Trophoblast cell (in vitro differentiated cells and primary cell): Measurements from ENCODE around the gene SHROOM4.

Experiments used
- DNase-seq, 2 donors: peaks; one replicate each; pipeline ENCODE4 v3.0.0-alpha.2; 2016
- H2AFZ ChIP-seq: 2 replicates; pipeline ENCODE4 v1.6.1; 2013; ENCODE audit warnings: low read length, moderate library complexity, mild to moderate bottlenecking; ENCODE audit not compliant: insufficient read depth, poor library complexity
- H2AK5ac ChIP-seq: 2 replicates; pipeline ENCODE4 v1.6.1; 2013; ENCODE audit warnings: mild to moderate bottlenecking, low read length
- H2BK120ac ChIP-seq: 2 replicates; pipeline ENCODE4 v1.6.1; 2013; ENCODE audit warnings: low read length, mild to moderate bottlenecking, moderate library complexity; ENCODE audit not compliant: insufficient read depth, poor library complexity
- H2BK12ac ChIP-seq: 2 replicates; pipeline ENCODE4 v1.6.1; 2013; ENCODE audit warnings: mild to moderate bottlenecking, low read length, moderate library complexity
- H2BK5ac ChIP-seq: 2 replicates; pipeline ENCODE4 v1.6.1; 2013; ENCODE audit warnings: low read length, low read depth, moderate library complexity, mild to moderate bottlenecking; ENCODE audit not compliant: poor library complexity
- H3K14ac ChIP-seq: 2 replicates; pipeline ENCODE4 v1.6.1; 2013; ENCODE audit warnings: mild to moderate bottlenecking, low read length
- H3K18ac ChIP-seq: 2 replicates; pipeline ENCODE4 v1.6.1; 2013; ENCODE audit warnings: mild to moderate bottlenecking, low read length
- H3K23ac ChIP-seq: 2 replicates; pipeline ENCODE4 v1.6.1; 2013; ENCODE audit warnings: low read length
- H3K27ac ChIP-seq: 2 replicates; pipeline ENCODE4 v1.5.1; 2013; ENCODE audit warnings: low read depth, mild to moderate bottlenecking, inconsistent platforms, low read length, moderate library complexity
- H3K27me3 ChIP-seq: 2 replicates; pipeline ENCODE4 v1.6.1; 2013; ENCODE audit warnings: inconsistent platforms, mild to moderate bottlenecking, low read length, moderate library complexity; ENCODE audit not compliant: insufficient read depth
- H3K36me3 ChIP-seq, 2 experiments: 1 replicate in 1 of 2; 2 replicates in 1 of 2; pipeline ENCODE4 v1.6.1; 2013; ENCODE audit warnings: low read length in 2 of 2, mild to moderate bottlenecking in 2 of 2, moderate library complexity in 1 of 2; ENCODE audit not compliant: insufficient read depth in 2 of 2, control insufficient read depth in 1 of 2
- H3K4ac ChIP-seq: 2 replicates; pipeline ENCODE4 v1.6.1; 2013; ENCODE audit warnings: low read depth, mild to moderate bottlenecking, low read length, moderate library complexity
- H3K4me1 ChIP-seq, 2 experiments: 1 replicate in 1 of 2; 2 replicates in 1 of 2; pipeline ENCODE4 v1.6.1; 2013; ENCODE audit warnings: low read length in 2 of 2, mild to moderate bottlenecking in 2 of 2, moderate library complexity in 1 of 2; ENCODE audit not compliant: insufficient read depth in 2 of 2, control insufficient read depth in 1 of 2
- H3K4me2 ChIP-seq: 2 replicates; pipeline ENCODE4 v1.6.1; 2013; ENCODE audit warnings: inconsistent platforms, mild to moderate bottlenecking, low read length, moderate library complexity
- H3K4me3 ChIP-seq: 2 replicates; pipeline ENCODE4 v1.5.1; 2013; ENCODE audit warnings: mild to moderate bottlenecking, low read depth, low read length, inconsistent platforms
- H3K79me1 ChIP-seq: one replicate; pipeline ENCODE4 v1.6.1; 2013; ENCODE audit warnings: low read length
- H3K79me2 ChIP-seq: 2 replicates; pipeline ENCODE4 v1.6.1; 2013; ENCODE audit warnings: low read length, mild to moderate bottlenecking; ENCODE audit not compliant: control insufficient read depth, insufficient read depth, poor library complexity
- H3K9ac ChIP-seq: 2 replicates; pipeline ENCODE4 v1.6.1; 2013; ENCODE audit warnings: mild to moderate bottlenecking, low read length
- H3K9me3 ChIP-seq: 2 replicates; pipeline ENCODE4 v1.6.1; 2013; ENCODE audit warnings: low read depth, mild to moderate bottlenecking, control low read depth, inconsistent platforms, low read length; ENCODE audit not compliant: insufficient read depth
- H4K12ac ChIP-seq: 2 replicates; pipeline ENCODE4 v1.6.1; 2013; ENCODE audit warnings: low read depth, mild to moderate bottlenecking, low read length, moderate library complexity
- H4K8ac ChIP-seq: 2 replicates; pipeline ENCODE4 v1.6.1; 2013; ENCODE audit warnings: low read depth, mild to moderate bottlenecking, low read length, moderate library complexity
- H4K91ac ChIP-seq: one replicate; pipeline ENCODE4 v1.6.1; 2013; ENCODE audit warnings: low read depth, mild to moderate bottlenecking, low read length, moderate library complexity
- WGBS: extraction: QIAGEN DNeasy Blood & Tissue Kit; methylation state at CpG from one replicate; pipeline ENCODE4 v1.1.7; 2013; ENCODE audit warnings: missing lambda C conversion rate; ENCODE audit not compliant: insufficient read length, insufficient coverage; ENCODE audit errors: extremely low coverage; 5-methylcytosine and 5-hydroxymethylcytosine counted together

SHROOM4 gene

DNA sequence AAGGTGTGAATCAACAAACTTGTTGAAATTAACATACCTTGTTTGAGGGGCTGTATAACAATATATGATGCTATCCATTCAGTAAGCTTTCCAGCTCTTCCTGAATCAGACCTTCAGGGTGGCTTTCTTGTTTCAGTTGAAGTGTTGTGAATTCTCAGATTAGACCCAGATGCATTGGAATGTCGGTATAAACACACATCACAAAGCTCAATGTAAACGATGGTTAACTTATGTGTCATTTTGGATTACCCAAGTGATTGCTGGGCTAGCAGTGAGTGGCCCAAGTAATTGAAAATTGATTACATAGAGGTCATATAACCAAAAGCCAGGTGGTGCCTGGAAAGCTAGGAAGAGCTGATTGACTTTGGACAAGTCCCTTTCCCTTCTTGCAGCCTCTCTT is 115.0 kb downstream of the SHROOM4 start:
- peak overlapping the region; percentile 43 for H2BK120ac ChIP-seq
- H3K27me3 ChIP-seq = no peaks in the 10 kb centered on the region
- H3K23ac ChIP-seq = no peak overlapping the region
- no peaks in the 10 kb centered on the region for H3K79me2 ChIP-seq
- H3K14ac ChIP-seq = no peak overlapping the region
- no peak overlapping the region for H3K18ac ChIP-seq
- H3K4me1 ChIP-seq = peaks cover 0 to 17% of the 10 kb centered on the region in 2 experiments
- no peaks in the 10 kb centered on the region for H3K9me3 ChIP-seq
- H4K91ac ChIP-seq = no peak overlapping the region
- DNase-seq = no peak
- H2BK5ac ChIP-seq = no peak overlapping the region
- peak overlapping the region; percentile 78 for H3K27ac ChIP-seq
- H2AK5ac ChIP-seq = peak overlapping the region; percentile 37
- H3K4ac ChIP-seq = no peak overlapping the region
- no peak overlapping the region for H4K12ac ChIP-seq
- no peak overlapping the region for H3K4me2 ChIP-seq
- no peak overlapping the region for H2BK12ac ChIP-seq
- H3K36me3 ChIP-seq = no peaks in the 10 kb centered on the region
- peaks cover 17% of the 10 kb centered on the region for H3K79me1 ChIP-seq
- no CpG with 5 or more reads among the region's 2 CpGs for WGBS
- no peak overlapping the region for H2AFZ ChIP-seq
- H3K9ac ChIP-seq = no peak overlapping the region
- no peak overlapping the region for H4K8ac ChIP-seq
- H3K4me3 ChIP-seq = no peak overlapping the region

DNA sequence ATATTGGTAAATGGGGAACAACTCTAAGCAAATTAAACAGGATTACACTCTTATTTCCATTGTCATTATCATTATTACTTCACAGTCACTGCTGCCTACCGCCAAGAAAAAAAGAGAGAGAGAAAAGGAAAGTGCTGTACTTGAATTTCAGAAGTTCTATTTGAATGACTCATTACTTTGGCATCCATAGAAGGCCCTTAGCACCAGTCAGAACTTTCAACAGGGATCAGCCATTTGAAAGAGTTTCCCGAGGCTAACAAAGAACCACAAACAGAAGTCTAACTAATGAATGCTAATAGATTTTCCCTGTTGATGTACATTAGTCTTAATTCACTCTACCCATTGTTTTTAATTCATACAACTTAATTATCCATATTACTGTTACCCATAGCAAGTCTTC is 116.3 kb downstream of the SHROOM4 start:
- Histone ChIP-seq H3K36me3 (no peaks in the 10 kb centered on the region), H4K8ac (no peak overlapping the region), H3K23ac (no peak overlapping the region), H2BK12ac (no peak overlapping the region), H3K4me3 (no peak overlapping the region), H3K14ac (no peak overlapping the region), H4K12ac (no peak overlapping the region), H3K79me1 (peaks cover 17% of the 10 kb centered on the region), H3K9me3 (no peaks in the 10 kb centered on the region), H2BK120ac (no peak overlapping the region), H3K4me2 (no peak overlapping the region), H3K9ac (no peak overlapping the region), H2AK5ac (no peak overlapping the region), H2AFZ (no peak overlapping the region), H3K4ac (no peak overlapping the region), H3K4me1 (peaks cover 0 to 17% of the 10 kb centered on the region in 2 experiments), H4K91ac (no peak overlapping the region), H3K27ac (peak overlapping the region; percentile 78), H3K27me3 (no peaks in the 10 kb centered on the region), H3K79me2 (no peaks in the 10 kb centered on the region), H2BK5ac (no peak overlapping the region), H3K18ac (no peak overlapping the region)
- peak; percentile 14 to 69 for DNase-seq
- no CpG with 5 or more reads among the region's 2 CpGs for WGBS

DNA sequence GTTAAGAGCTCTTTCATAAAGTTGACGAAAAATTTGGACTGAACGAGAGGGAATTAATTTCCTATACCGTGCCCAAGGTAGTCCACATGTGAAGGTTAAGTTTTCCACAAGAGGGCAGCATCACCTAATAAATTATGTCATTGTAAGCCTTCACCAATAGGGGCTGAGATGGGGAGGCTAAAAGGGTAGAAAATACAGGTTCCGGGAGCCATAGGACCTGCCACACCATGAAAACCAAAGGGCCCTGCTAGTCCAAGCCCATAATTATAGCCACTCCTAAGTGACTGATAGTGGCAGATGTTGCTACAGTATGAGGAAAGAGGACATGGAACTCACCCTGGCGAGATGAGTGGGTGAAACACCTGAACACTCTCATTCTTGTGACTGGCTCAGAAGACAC is 122.2 kb downstream of the SHROOM4 start:
- no peak overlapping the region for H2BK5ac ChIP-seq
- no peak overlapping the region for H2AK5ac ChIP-seq
- WGBS = no CpG with 5 or more reads among the region's 5 CpGs
- peaks cover 0 to 3% of the 10 kb centered on the region in 2 experiments for H3K4me1 ChIP-seq
- no peak overlapping the region for H2BK12ac ChIP-seq
- H2BK120ac ChIP-seq = no peak overlapping the region
- no peaks in the 10 kb centered on the region for H3K79me2 ChIP-seq
- H3K27ac ChIP-seq = no peak overlapping the region
- H3K23ac ChIP-seq = no peak overlapping the region
- no peak overlapping the region for H3K18ac ChIP-seq
- H3K9me3 ChIP-seq = no peaks in the 10 kb centered on the region
- no peak overlapping the region for H3K9ac ChIP-seq
- H3K79me1 ChIP-seq = no peaks in the 10 kb centered on the region
- H4K12ac ChIP-seq = no peak overlapping the region
- H2AFZ ChIP-seq = no peak overlapping the region
- H3K36me3 ChIP-seq = no peaks in the 10 kb centered on the region
- peak; percentile 3 to 74 for DNase-seq
- no peak overlapping the region for H3K4me2 ChIP-seq
- no peak overlapping the region for H3K4ac ChIP-seq
- no peak overlapping the region for H4K8ac ChIP-seq
- no peak overlapping the region for H4K91ac ChIP-seq
- H3K4me3 ChIP-seq = no peak overlapping the region
- no peak overlapping the region for H3K14ac ChIP-seq
- H3K27me3 ChIP-seq = no peaks in the 10 kb centered on the region

DNA sequence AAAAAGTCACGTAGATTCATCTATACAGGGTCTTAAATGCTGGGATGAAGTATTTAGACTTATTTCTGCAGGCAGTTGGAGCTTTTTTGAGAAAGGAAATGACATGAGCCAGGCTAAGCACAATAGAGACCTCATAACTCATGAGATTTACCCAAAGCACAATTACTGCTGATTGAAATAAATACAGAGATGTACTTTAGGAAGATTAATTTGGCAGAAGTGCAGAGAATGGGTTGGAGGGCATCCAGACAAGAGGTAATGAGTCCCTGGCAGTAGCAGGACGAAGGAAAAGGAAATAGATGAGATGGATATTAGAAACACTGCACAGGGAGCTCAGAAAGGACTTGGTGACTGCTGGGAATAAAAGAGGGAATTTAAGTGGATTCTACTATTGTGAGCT is 129.1 kb downstream of the SHROOM4 start:
- Histone ChIP-seq H3K27ac (no peak overlapping the region), H2BK120ac (no peak overlapping the region), H3K79me1 (no peaks in the 10 kb centered on the region), H3K27me3 (no peaks in the 10 kb centered on the region), H2BK5ac (no peak overlapping the region), H2AFZ (no peak overlapping the region), H4K8ac (no peak overlapping the region), H3K4ac (no peak overlapping the region), H3K36me3 (no peaks in the 10 kb centered on the region), H2AK5ac (no peak overlapping the region), H3K18ac (no peak overlapping the region), H3K4me1 (no peaks in the 10 kb centered on the region), H4K91ac (no peak overlapping the region), H3K4me3 (no peak overlapping the region), H3K14ac (no peak overlapping the region), H3K9me3 (no peaks in the 10 kb centered on the region), H3K9ac (no peak overlapping the region), H2BK12ac (no peak overlapping the region), H3K23ac (no peak overlapping the region), H4K12ac (no peak overlapping the region), H3K4me2 (no peak overlapping the region), H3K79me2 (no peaks in the 10 kb centered on the region)
- no CpG with 5 or more reads among the region's 2 CpGs for WGBS
- DNase-seq = no peak
